Body of pancreas (tissue), 4 donors: ENCODE data around the gene SAC3D1.

ENCODE experiments used
- CTCF ChIP-seq, 7 experiments: fragments of 450-650 bp in 4 of 7; fragments of 200-600 bp in 3 of 7; sonication (generic) in 3 of 7; IDR thresholded peaks; one replicate each; pipeline ENCODE4 v1.5.1; 2016 to 2019; ENCODE audit warnings: antibody characterized with exemption in 7 of 7
- POLR2A ChIP-seq, 3 donors: fragments of 450-650 bp; IDR thresholded peaks; one replicate each; pipeline ENCODE4 v1.6.1; 2016; ENCODE audit warnings: antibody characterized with exemption in 3 of 3, mild to moderate bottlenecking in 2 of 3

GRCh38 chr11:65069217-65069616 lies 28.2 kb downstream of the SAC3D1 start:
- TF ChIP-seq CTCF (IDR thresholded peaks at IDR 0.05) (no peak), POLR2A (IDR thresholded peaks at IDR 0.05) (no peak)
